HG02973 (cell line): ENCODE measurements around the gene RNF43.

Experiments used
- ATAC-seq: cut with Tn5 transposase; IDR thresholded peaks from one replicate; pipeline ENCODE4 v1.9.1; 2021; ENCODE audit warnings: moderate library complexity; ENCODE audit not compliant: unreplicated experiment

RNF43 gene

DNA sequence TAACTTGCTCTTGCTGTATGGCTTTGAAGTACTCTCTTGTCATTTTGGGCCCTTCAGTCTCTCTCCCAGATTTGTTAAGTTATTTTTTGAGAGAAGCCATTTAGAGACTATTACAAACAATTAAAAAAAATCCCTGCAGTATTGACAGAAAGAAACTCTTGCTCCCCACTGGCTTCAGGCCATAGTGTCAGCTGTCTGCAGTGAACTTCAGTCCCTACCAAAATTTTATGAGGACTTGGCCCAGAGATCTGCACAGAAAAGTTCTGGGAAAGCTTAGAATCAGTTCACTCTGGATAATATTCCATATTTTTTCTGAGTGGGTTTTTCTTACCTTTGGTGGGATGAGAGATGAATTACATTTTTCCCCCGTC, 34.5 kb downstream of the RNF43 start:
- no peak for ATAC-seq

DNA sequence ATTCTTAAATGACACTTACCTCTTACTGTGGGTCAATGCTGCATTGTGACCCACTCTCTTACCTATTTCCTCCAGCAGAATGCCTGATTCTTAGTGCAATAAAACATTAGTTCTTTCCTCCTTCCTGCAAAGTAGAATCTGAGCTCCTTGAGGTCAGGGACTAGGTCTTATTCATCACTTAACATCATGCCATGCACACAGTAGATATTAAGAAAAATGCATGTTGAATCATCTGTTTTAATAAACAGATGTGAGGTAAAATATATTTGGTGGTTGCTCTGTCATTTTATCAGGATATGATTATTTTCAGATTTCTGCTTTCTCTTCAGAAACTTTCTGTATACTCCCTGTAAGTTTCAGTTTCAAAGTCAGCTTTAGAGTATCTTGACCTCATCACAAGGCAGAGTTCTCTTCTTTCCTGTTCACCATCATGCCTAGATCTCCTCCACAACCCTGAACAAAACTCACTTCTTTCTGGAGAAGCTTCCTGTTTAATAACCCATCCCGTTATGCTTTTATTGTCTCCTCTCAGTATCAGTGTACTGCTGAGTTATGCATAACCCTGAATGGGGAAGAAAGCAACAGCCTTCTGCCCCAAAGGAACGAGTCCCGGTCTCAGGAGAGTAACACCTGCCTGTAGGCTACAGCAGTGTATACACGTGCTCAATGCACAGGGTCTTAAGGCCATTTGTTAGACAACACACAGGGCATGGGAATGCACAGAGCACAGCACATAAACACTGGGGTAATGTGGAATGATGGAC, 35.0 kb downstream of the RNF43 start:
- no peak for ATAC-seq

DNA sequence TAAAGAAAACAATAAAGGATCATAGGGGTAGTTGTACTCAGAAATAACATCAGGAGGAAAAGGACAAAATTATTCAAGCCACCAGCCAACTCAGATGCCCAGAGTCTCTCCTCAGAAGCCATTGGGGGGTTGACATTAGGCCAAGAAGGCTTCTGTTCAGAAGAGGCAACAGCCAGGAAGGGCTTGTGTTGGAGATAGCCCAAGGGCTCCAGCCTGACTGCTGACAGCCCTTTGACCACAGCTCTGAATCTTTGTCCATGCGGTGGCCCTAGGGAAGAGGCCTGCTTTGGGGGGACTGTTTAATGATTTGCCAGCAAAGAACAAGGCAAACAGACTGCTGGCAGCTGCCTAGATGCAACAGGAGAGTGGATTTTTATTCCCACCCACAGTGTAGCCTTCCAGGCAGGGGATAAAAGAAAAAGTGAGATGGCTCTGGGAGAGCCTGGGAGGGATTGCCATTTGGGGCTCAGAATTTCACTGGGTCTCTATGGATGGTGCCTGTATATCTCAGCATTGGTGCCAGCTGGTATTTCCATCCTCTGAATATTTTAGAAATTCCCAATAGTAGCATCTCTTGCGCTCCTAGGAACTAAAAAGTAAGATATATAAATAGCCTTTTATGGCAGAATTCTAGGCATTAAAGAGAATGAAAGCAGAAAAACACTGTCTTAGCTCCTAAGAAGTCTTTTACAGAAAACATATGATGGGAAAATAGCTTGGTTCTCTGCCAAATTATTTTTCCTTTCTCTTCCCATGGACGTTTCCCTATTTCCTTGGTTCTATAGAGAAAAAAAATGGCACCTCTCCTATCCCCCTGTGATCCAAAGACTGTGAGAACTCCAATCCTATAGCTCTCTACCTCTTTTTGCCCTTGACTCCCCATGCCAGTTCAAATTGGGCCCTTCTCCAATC, 36.0 kb downstream of the RNF43 start:
- ATAC-seq = no peak

DNA sequence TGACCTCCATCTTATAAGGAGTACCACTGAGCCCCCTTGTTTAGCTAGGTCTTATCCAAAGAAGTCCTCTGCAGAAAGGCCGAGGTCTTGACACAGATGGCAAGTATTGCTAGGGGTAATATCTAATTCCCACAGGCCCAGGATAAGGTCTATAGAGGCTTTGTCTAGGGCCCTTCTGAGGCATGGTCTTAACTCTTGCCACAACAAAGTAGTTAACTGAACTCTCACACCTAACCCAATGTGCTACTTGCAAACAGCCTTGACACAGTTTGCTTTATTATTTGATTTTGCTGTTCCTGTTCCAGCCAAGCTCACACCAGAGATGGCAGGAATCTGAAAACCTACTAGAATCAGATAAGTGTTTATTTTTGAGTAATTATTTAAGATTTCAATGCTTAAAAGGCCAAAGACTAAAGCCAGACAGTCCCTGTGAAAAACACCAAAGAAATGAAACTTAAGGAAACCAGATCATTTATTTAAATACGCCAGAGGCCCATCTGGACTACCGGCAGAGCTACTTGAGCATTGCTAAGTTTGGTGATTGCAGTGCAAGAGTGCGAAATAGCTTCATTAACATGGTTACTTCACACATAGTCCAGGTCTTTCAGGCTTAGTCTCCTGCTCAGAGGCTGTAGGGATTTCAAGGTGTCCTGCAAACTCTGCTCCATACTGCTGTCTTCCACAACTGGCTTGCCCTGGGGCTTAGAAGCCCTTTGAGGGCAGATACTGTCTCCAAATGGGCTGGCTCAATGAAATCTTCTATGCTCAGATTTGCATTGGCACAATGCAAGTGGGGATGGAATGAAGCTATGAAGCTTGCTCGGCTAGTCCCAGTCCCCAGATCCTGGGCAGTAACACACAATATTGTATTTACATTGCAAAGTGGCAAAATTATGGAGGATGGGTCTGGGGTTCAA, 36.9 kb downstream of the RNF43 start:
- no peak for ATAC-seq

DNA sequence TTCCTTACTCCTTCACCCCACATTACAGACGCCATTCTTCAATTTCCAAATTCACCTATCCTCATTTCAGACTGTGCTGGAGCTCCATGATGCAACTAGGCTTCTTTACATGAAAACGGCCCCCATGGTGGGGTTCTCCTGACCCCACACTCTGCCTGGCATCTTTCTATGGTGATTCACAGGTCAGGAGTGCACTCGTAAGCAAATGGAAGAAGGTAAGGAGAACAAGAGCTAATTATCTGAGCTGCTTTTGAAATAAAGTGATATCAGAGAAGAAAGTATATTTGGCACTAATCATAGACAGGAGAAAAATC, 37.9 kb downstream of the RNF43 start:
- ATAC-seq = no peak

DNA sequence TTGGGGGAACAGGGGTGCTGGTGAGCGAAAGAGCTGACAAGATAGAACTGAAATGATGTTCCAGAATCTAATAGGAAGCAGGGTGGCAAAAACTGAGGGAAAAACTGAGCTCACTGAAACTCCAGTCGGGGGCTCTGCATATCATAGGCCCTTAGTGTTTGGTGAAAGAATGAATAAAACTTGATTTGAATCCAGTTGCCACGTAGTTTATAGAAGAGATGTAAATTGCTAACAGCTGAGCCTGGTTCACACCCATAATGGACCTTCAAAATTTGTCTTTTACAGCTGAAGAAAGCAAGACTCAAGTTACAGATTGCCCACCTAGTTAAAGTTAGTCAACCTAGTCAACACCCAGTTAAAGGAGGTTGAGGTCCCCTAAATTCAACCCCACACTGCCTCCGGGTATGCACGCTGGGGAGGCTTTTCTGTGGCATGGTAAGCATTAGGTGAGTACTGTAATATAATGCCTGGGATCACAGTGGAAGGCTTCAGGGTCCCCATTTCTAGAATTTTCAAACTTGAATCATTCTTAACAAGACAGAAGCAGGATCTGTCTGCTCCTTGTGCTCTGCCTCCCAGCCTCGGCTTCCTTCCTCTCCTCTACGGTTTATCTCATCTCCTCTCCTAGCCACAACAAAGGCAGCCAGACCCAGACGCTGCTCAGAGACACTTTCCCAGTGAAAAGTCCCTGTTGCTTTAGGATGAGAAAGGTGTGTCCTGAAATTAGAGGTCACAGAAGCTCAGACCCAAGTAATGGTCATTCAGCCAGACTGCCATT, 38.4 kb downstream of the RNF43 start:
- ATAC-seq = no peak

DNA sequence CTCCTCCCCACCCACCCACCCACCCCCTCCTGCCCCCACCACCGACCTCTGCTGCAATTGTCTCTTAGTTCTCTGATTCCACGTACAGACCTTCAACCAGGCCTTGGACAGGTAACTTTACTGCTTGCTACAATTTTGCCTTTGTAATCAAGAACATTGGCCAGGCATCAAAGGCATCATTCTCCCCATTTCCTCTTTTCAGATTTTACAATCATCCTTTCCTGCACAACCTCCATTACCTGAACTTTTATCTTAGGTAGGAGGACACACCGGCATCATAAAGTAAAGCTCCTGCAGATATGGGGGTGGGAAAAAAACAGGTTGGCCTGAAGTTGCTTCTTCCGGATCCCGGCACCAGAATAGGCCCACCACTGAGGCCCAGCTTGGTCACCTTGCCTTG, 39.7 kb downstream of the RNF43 start:
- ATAC-seq = no peak

DNA sequence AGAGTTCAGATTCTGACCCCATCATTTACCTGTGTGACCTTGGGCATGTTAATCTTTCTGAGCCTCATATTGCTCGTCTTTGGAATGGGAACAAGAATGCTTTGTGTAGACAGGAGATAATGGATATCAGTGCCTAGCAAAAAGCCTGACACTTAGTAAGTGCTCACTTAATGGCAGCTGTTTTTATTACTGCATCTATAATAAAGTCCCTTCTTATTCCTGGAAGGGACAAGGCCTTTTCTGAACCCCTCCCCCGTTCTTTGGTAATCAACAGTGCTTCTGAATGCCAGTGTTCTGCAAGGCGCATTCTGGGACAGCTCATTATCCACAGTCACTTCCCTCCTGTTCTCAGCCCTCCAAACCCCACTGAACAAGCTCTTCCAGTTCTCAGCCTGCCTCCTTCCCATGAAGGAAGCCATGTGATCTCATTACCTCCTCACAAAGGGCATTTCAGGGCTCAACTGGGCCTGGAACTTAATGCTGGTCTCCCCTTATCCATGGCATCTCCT, 40.2 kb downstream of the RNF43 start:
- ATAC-seq = no peak

DNA sequence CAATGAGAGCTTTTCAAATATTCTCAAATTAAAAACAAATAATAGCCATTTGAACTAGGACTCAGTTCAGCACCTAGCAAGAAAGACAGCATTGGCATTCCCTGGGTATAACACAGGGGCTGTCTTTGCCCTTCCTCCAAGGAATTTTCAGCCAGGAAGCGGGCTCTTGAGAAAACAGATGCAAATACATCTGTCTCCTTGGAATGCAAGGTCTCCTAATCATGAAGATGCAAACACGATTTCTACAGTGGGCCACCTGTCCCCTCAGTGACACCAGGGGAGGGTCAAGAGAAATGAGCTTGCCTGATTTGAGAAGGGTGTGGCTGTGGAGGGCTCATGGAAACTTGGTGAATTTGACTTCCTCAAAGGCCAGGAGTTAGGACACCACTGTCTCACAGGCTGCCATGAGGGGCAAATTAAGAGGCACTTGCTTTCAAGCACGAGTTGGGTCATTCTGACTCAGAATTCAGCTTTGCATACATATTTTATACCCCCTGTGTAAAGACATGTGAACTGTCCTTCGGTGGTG, 40.8 kb downstream of the RNF43 start:
- ATAC-seq = no peak

DNA sequence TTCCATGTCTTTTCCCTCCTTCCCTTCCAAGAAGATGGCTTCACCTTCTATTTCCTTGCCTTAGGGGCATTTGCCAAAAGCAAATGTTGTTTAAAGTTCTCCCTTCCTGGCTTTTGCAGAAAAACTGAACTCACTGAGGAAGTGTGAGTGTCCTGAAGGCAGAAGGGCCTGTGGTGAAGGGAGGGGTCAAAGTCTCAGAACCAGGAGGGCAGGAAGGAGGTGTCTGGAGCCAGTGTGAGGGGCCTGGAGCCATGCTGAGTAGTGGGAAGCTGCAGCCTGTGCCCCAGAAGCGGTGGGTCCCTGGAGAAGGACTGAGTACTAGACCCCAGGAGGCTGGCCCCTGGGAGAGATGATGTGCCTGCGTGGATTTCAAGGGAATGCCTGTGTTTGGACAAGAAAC, 41.5 kb downstream of the RNF43 start:
- no peak for ATAC-seq

DNA sequence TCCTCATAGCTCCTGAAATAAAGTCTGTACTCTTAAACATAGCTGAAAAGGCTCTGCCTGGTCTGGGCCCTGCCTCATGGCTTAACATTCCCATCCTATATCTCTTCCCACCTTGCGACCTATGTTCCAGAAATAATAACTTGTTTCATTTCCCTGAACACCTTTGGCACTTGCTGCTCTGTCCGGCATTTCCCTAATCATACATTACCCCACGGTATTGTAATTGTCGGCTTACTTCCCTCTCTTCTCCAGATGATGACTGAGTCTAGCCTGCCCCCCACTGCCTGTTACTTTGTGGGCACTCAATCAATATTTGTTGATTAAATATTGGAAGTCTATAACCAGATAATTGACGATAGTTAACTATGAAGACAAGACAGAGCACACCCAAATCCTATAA, 42.1 kb downstream of the RNF43 start:
- ATAC-seq = no peak

DNA sequence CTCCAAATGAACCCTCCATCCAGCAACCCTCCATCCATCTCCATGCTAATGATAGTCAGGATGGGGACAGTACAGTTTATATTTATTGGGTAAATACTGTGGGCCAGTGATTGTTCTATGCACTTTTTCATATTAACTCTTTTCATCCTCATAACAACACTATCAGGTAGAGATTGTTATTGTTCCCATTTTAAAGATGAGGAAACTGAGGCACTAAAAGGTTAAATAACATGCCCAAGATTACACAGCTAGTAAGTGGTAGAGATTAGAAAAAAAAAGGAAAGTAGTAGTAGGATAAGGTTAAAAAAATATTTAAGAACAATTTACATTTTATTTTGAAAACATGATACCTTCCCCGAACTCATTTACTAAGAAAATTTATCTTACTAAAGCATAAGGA, 43.4 kb downstream of the RNF43 start:
- no peak for ATAC-seq

DNA sequence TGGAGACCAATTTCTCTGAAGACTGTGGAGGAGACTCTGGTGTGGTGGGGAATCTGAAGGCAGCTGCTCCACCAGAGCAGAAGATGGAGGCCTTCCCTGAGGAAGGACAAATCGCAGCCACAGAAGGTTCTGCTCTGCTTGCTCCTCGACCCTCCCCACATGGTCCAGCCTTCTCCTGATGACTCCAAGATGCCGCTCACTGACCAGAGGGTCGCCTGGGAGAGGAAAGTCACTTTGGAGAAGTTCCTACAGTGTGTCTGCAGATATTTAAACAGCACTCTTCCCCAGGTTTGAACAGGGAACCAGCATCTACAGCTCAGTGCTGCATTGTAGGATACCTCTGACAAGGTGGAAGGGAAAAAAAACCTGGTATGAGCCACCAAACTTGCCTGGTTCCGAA, 44.3 kb downstream of the RNF43 start:
- ATAC-seq = no peak

DNA sequence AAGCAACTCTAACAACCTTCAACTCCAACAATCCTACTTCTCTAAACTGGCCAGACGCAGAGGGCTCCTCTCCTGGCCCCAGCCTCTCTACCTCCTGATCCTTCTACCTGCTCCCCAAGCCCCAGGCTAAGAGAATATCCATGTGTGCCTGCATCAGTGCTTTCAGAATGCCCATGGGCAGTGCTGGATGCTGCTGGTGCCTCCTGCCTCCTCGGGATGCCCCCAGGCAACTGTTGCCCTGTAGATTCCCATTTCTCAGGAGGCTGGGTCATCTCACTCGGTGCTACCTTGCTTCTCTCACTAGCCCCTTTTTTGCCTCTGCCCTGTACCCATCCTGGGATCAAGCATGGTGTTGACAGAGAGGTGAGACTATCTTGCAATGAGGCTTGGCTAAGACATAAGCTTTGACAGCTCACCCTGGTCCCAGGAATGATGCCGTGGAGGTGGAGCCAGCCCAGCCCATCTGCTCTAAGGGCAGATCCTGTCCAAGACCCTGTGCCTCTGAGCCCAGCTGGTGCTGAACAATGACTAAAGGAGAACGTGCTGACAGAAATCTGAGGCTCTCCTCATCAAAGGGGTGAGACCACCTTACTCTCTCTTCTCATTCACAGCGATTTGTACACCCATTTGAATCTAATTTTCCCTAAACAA, 45.9 kb downstream of the RNF43 start:
- no peak for ATAC-seq

DNA sequence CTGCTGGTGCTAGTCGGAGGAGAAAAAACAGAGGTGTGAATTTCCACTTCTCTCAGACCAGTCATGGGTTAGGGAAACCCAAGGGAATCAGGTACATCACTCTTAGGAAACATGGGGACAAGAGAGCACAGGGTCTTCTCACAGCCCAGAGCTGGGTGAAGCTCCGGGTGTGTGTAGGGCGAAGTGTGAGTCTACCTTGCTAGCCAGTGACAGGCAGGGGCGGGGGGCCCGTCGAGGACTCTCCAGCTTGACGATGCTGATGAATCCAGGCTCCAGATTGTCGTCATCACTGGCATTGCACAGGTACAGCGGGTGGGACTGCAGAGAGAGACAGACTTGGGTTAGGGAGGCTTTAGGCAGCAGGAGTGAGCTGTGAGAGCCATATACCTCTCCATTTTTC, 46.6 kb downstream of the RNF43 start:
- no peak for ATAC-seq

DNA sequence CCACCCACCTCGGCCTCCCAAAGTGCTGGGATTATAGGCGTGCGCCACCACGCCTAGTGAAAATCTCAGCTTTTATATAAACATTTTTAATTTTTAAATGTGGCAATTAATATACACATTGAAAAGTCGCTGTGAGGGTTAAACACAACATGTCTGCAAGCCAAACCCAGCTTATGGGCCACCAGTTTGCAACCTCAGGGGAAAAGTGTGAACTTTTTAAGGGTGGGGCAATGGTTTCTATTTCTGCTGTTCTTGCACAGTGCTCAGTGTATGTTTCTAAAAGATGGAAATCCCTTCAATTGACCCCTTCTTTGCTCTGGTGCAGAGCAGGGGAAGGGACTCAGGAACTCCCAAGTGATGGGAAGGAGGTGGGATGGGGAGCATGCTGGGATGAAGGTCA, 47.0 kb downstream of the RNF43 start:
- no peak for ATAC-seq

DNA sequence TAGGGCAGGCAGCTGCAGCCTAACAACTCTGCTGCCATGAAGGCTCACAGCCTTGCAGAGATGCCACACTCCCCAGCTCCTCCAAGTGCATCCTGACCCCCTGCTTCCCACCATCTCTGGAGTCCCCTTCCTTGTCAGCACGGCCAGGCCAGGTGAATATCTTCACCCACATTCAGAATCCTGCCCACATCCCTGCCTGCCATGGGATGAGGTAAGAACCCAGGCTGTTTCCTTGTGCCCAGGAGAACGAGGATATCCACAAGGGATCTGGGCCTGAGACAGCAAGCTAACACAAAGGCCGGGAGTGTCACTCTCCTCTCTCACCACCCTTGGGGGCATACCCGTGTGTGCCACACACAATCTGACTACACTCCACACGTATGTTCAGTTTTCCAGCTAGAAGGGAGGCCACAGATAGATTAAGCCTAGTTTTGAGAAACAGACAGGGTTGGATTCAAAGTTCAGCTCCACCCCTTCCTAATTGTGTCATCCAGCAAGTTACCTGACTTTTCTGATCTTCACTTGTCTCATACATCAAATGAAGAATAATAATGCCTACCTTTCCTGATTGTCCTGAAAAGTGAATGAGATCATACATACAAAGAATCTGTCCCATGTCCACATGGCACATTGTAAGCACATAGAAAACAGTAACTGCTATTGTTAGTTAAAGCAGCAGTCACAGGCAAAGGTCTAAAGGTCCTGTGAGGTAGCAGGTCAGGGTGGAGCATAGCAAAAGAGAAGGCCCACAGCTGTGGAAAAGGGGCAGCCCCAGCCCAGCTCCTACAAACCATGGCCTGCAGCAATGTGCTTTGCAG, 47.9 kb downstream of the RNF43 start:
- ATAC-seq = no peak

DNA sequence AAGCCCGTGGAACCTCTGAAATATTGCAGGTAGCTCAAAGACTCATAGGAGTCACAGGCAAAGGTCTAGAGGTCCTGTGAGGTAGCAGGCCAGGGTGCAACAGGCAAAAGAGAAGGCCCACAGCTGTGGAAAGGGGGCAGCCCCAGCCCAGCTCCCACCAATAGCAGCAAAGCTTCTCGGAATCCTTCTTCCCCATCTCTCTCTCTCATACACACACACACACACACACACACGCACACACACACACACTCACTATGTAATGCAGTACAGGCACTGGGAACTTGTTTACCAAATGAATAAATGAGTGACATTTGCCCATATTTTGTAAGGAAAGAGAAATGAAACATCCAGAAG, 48.5 kb downstream of the RNF43 start:
- no peak for ATAC-seq
